ENCODE data around the gene ERGIC1. TPM values are rescaled to one million over a fixed set of nuclear protein-coding genes. Genes with fewer than 3 reads are reported as not detected.
"Not testable (repeated sequence)": the region's sequence is repeated elsewhere in the genome, so short reads cannot be mapped to it uniquely, and the experiment has no call there.

The ERGIC1 gene
- total RNA-seq, 3 donors from 2014 or later (not counting 1 experiment from before 2014, with no cell fraction given), result 86.2 to 126 (median 121) TPM

DNA sequence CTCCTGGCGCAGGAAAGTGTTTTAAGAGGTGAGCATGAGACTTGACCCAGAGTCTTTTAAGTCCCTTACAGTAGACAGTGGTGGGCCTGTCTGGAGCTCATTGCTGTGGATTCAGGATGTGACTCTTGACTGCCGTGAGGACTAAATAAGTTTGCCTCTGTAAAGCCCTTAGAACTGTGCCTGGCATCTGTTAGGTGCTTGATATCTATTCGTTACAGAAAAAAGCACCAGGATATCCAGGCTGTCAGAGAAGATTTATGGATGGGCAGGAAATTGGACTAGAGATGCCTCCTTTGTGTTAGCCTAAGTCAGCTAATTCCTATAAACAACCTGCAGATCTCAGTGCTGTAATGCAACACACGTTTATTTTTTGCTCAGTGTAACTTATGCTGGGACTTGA, 12.6 kb downstream of the ERGIC1 start:
- Mint-ChIP-seq H3K4me1 (peaks cover 43 to 57% of the 10 kb centered on the region in 2 donors), H3K27ac (peak overlapping the region; percentile 60 to 61), H3K27me3 (ENCODE audit: low read depth in 2 of 2) (no peaks in the 10 kb centered on the region), H3K9me3 (no peaks in the 10 kb centered on the region), H3K36me3 (no peaks in the 10 kb centered on the region), H3K4me3 (no peak overlapping the region)
- no peaks in the 10 kb centered on the region for H3K27me3 ChIP-seq (ENCODE audit: control insufficient read depth, insufficient read depth, low read length)
- no peaks in the 10 kb centered on the region for H3K36me3 ChIP-seq (ENCODE audit: control insufficient read depth, insufficient read depth, low read length)
- no peak for DNase-seq
- H3K4me3 ChIP-seq (ENCODE audit: low read length), result no peak overlapping the region
- no peaks in the 10 kb centered on the region for H3K9me3 ChIP-seq (ENCODE audit: control insufficient read depth, insufficient read depth, low read length)
- TF ChIP-seq CTCF (IDR thresholded peaks at IDR 0.05), result no peak
- no peak overlapping the region for H3K27ac ChIP-seq (ENCODE audit: low read length)
- intact Hi-C loops (cut with micrococcal nuclease), result loop anchor here (5.0 kb wide), 2 partner anchors 36 to 86 kb away; no protein-coding TSS in a partner anchor
- WGBS (ENCODE audit: insufficient coverage), result 53% methylated on average over 4 of the region's 4 CpGs
- H3K4me1 ChIP-seq (ENCODE audit: control insufficient read depth, insufficient read depth, low read length), result peaks cover 53% of the 10 kb centered on the region
- ATAC-seq, result no peak

- H3K4me3 Mint-ChIP-seq; H3K9me3 Mint-ChIP-seq; DNase-seq; H3K4me3 ChIP-seq (ENCODE audit: low read length); H3K27ac ChIP-seq (ENCODE audit: low read length); H3K36me3 Mint-ChIP-seq; H3K27me3 ChIP-seq (ENCODE audit: control insufficient read depth, insufficient read depth, low read length); H3K27me3 Mint-ChIP-seq (ENCODE audit: low read depth in 2 of 2); H3K27ac Mint-ChIP-seq; ATAC-seq; H3K36me3 ChIP-seq (ENCODE audit: control insufficient read depth, insufficient read depth, low read length); H3K9me3 ChIP-seq (ENCODE audit: control insufficient read depth, insufficient read depth, low read length): not testable (repeated sequence)
- peaks cover 62% of the 10 kb centered on the region for H3K4me1 ChIP-seq (ENCODE audit: control insufficient read depth, insufficient read depth, low read length)
- WGBS (ENCODE audit: insufficient coverage), result 88% methylated on average over 13 of the region's 13 CpGs
- intact Hi-C loops (cut with micrococcal nuclease), result loop anchor here (5.0 kb wide), 2 partner anchors 35 to 85 kb away; no protein-coding TSS in a partner anchor
- H3K4me1 Mint-ChIP-seq, result peaks cover 50 to 62% of the 10 kb centered on the region in 2 donors
Observed at GRCh38 chr5:172847584-172847983, 13.5 kb downstream of the ERGIC1 start.

- Histone ChIP-seq H3K27ac (ENCODE audit: low read length) (no peak overlapping the region), H3K27me3 (ENCODE audit: control insufficient read depth, insufficient read depth, low read length) (no peaks in the 10 kb centered on the region), H3K4me1 (ENCODE audit: control insufficient read depth, insufficient read depth, low read length) (peaks cover 70% of the 10 kb centered on the region), H3K9me3 (ENCODE audit: control insufficient read depth, insufficient read depth, low read length) (no peaks in the 10 kb centered on the region), H3K4me3 (ENCODE audit: low read length) (no peak overlapping the region), H3K36me3 (ENCODE audit: control insufficient read depth, insufficient read depth, low read length) (no peaks in the 10 kb centered on the region)
- DNase-seq, result no peak
- H3K36me3 Mint-ChIP-seq, result no peaks in the 10 kb centered on the region
- H3K4me1 Mint-ChIP-seq, result peaks cover 54 to 67% of the 10 kb centered on the region in 2 donors
- H3K4me3 Mint-ChIP-seq, result no peak overlapping the region
- intact Hi-C loops (cut with micrococcal nuclease), result loop anchor here (5.0 kb wide), 2 partner anchors 34 to 84 kb away; no protein-coding TSS in a partner anchor
- 97% methylated on average over 3 of the region's 3 CpGs for WGBS (ENCODE audit: insufficient coverage)
- no peaks in the 10 kb centered on the region for H3K9me3 Mint-ChIP-seq
- no peaks in the 10 kb centered on the region for H3K27me3 Mint-ChIP-seq (ENCODE audit: low read depth in 2 of 2)
- no peak for ATAC-seq
- no peak for TF ChIP-seq CTCF (IDR thresholded peaks at IDR 0.05)
- H3K27ac Mint-ChIP-seq, result peak overlapping the region; percentile 82 to 89
Observed at GRCh38 chr5:172848419-172848818, 14.4 kb downstream of the ERGIC1 start.

DNA sequence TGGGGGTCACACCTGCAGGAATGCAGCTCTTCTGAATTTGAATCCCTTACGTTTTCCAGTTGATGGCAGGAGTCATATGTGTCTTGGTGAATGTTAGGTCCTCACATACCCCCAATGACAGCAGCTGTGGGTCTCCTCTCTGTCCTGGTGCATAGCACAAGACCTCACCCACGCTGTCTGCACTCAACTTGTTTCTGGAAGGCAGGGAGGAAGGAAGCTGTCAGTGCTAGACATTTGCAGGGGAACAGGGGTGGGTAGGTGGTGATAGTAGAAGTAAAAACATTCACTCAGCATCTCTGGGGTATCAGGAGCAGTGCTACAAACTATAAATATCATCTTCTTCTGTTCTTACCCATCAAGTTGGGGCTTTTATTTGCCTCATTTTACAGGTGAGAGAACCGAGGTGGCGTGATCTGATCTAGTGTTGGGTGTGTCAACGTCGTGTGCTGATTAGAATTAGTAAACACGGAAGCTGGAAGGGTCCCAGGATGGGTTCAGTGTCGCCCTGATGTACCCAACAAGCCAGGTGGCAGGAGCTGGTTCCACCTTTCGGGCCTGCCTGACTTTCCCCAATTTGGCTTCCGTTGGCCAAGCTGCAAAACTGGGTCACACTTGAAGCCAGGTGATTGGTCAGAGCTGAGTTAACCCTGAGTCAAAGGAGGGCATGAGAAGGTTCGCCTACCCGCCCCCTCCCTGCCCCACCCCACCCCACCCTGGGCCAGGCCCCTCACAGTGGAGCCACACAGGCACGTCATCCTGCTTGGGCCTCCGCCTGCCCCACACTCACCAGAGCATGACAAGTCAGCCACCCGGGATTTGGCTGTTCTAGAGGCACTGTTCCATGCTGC, 15.8 kb downstream of the ERGIC1 start:
- H3K4me3 ChIP-seq (ENCODE audit: low read length), result no peak overlapping the region

More for the DNA sequence above, 15.8 kb downstream of the ERGIC1 start:
- peaks cover 71% of the 10 kb centered on the region for H3K4me1 ChIP-seq (ENCODE audit: control insufficient read depth, insufficient read depth, low read length)
- peak in 2 of 3 donors; percentile 13 to 14 for ATAC-seq
- intact Hi-C loops (cut with micrococcal nuclease), result loop anchor here (5.0 kb wide), 4 partner anchors 32 to 128 kb away; no protein-coding TSS in a partner anchor
- Mint-ChIP-seq H3K36me3 (no peaks in the 10 kb centered on the region), H3K9me3 (no peaks in the 10 kb centered on the region), H3K27me3 (ENCODE audit: low read depth in 2 of 2) (no peaks in the 10 kb centered on the region), H3K4me3 (peak overlapping the region; percentile 28), H3K27ac (peak overlapping the region; percentile 82 to 89), H3K4me1 (peaks cover 60 to 66% of the 10 kb centered on the region in 2 donors)
- DNase-seq, result no peak
- 33% methylated on average over 15 of the region's 15 CpGs for WGBS (ENCODE audit: insufficient coverage)
- no peaks in the 10 kb centered on the region for H3K36me3 ChIP-seq (ENCODE audit: control insufficient read depth, insufficient read depth, low read length)
- H3K27me3 ChIP-seq (ENCODE audit: control insufficient read depth, insufficient read depth, low read length), result no peaks in the 10 kb centered on the region
- H3K27ac ChIP-seq (ENCODE audit: low read length), result peak overlapping the region; percentile 65
- no peak for TF ChIP-seq CTCF (IDR thresholded peaks at IDR 0.05)
- no peaks in the 10 kb centered on the region for H3K9me3 ChIP-seq (ENCODE audit: control insufficient read depth, insufficient read depth, low read length)

Data from natural killer cell (primary cell).